DOHH2 (cell line): ENCODE results near the gene SLC7A7.
"Not testable (repeated sequence)": the region's sequence is repeated elsewhere in the genome, so short reads cannot be mapped to it uniquely, and the experiment has no call there.

Source experiments
- H3F3A ChIP-seq: fragments of 200-600 bp; sonication (generic), shearing (Covaris generic); 2 replicates; pipeline ENCODE4 v1.6.0; 2016; ENCODE audit warnings: antibody characterized with exemption, mild to moderate bottlenecking; ENCODE audit not compliant: control insufficient read depth, insufficient read depth
- H3K27ac ChIP-seq: fragments of 200-600 bp; sonication (generic); 2 replicates; pipeline ENCODE4 v1.5.1; 2014; ENCODE audit warnings: low read depth, mild to moderate bottlenecking, low read length, moderate library complexity
- H3K27me3 ChIP-seq: fragments of 200-600 bp; sonication (generic); 2 replicates; pipeline ENCODE4 v1.6.1; 2014; ENCODE audit warnings: mild to moderate bottlenecking, low read length, mixed read lengths; ENCODE audit not compliant: control insufficient read depth
- H3K36me3 ChIP-seq: fragments of 200-600 bp; sonication (generic); 2 replicates; pipeline ENCODE4 v1.6.1; 2014; ENCODE audit warnings: mild to moderate bottlenecking, low read length, moderate library complexity, mixed read lengths; ENCODE audit not compliant: control insufficient read depth
- H3K4me1 ChIP-seq: fragments of 200-600 bp; sonication (generic); 2 replicates; pipeline ENCODE4 v1.6.1; 2014; ENCODE audit warnings: mild to moderate bottlenecking, low read length, mixed read lengths; ENCODE audit not compliant: control insufficient read depth
- H3K4me2 ChIP-seq: fragments of 200-600 bp; sonication (generic); 2 replicates; pipeline ENCODE4 v1.6.0; 2014; ENCODE audit warnings: mild to moderate bottlenecking, low read length, moderate library complexity
- H3K4me3 ChIP-seq: fragments of 200-600 bp; sonication (generic); 2 replicates; pipeline ENCODE4 v1.5.1; 2014; ENCODE audit warnings: mild to moderate bottlenecking, low read length, mixed read lengths
- H3K79me2 ChIP-seq: fragments of 200-600 bp; sonication (generic); 2 replicates; pipeline ENCODE4 v1.6.1; 2014; ENCODE audit warnings: mild to moderate bottlenecking, low read length, mixed read lengths; ENCODE audit not compliant: control insufficient read depth
- H3K9me2 ChIP-seq: fragments of 200-600 bp; sonication (generic); replicated peaks from 2 replicates; pipeline ENCODE4 v1.6.1; 2014; ENCODE audit warnings: mild to moderate bottlenecking, low read length, mixed read lengths; ENCODE audit not compliant: control insufficient read depth
- H3K9me3 ChIP-seq: fragments of 200-600 bp; sonication (generic); 2 replicates; pipeline ENCODE4 v1.6.1; 2014; ENCODE audit warnings: antibody characterized with exemption, low read length, mixed read lengths; ENCODE audit not compliant: control insufficient read depth, insufficient read depth
- H4K20me1 ChIP-seq: fragments of 200-600 bp; sonication (generic); 2 replicates; pipeline ENCODE4 v1.6.0; 2014; ENCODE audit warnings: low read depth, mild to moderate bottlenecking, antibody characterized with exemption, low read length, moderate library complexity; ENCODE audit not compliant: control insufficient read depth, insufficient read depth
- EZH2phosphoT487 ChIP-seq: fragments of 200-600 bp; sonication (generic); IDR thresholded peaks from 2 replicates; pipeline ENCODE4 v1.6.1; 2017; ENCODE audit warnings: borderline replicate concordance, mild to moderate bottlenecking, antibody characterized with exemption, low read length, moderate library complexity, mixed read lengths
- TF ChIP-seq, protein P1 (sequence below): fragments of 200-600 bp; sonication (generic); IDR thresholded peaks from one replicate; pipeline ENCODE4 v1.5.1; 2014; ENCODE audit warnings: antibody characterized with exemption, mild to moderate bottlenecking, low read depth, low read length; ENCODE audit not compliant: poor library complexity, severe bottlenecking

SLC7A7 gene

DNA sequence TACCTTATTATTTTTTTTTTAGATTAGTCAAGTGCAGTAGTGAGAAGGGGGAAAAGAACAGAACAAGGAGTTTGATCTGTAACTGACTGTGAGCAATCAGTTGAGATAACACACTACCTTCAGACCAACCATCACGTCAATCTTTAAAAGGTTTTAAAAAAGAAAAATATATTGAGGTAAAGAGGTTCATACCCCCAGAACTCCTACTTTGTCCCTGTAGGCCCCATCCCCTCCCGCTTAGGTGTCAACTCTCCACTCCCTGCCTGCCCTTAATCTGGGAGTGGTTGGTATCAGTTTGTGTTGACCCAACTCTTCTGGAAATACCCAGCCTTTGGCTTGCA, 37.3 kb upstream of the SLC7A7 start:
- Histone ChIP-seq H4K20me1 (no peaks in the 10 kb centered on the region), H3K27ac (no peak overlapping the region), H3K4me2 (peak overlapping the region; percentile 73)

DNA sequence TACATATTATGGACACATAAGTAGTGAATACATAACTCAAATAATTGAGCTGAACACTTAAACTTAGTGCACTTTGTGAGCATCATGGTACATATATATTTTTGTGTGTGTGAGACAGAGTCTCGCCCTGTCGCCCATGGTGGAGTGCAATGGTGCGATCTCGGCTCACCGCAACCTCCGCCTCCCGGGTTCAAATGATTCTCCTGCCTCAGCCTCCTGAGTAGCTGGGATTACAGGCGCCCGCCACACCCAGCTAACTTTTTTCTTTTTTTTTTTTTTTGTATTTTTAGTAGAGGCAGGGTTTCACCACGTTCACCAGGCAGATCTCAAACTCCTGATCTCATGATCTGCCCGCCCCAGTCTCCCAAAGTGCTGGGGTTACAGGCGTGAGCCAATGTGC, 36.9 kb upstream of the SLC7A7 start:
- H3K79me2 ChIP-seq, H3K27me3 ChIP-seq, H4K20me1 ChIP-seq, H3K4me2 ChIP-seq, H3K27ac ChIP-seq, H3K4me3 ChIP-seq, H3K36me3 ChIP-seq, H3F3A ChIP-seq, H3K9me3 ChIP-seq, H3K9me2 ChIP-seq: not testable (repeated sequence)
- peaks cover 13% of the 10 kb centered on the region for H3K4me1 ChIP-seq

More for the DNA sequence above, 37.3 kb upstream of the SLC7A7 start:
- Histone ChIP-seq H3K9me2 (no peaks in the 10 kb centered on the region), H3K36me3 (no peaks in the 10 kb centered on the region), H3K4me1 (peaks cover 13% of the 10 kb centered on the region), H3K79me2 (no peaks in the 10 kb centered on the region), H3K27me3 (no peaks in the 10 kb centered on the region), H3K9me3 (no peaks in the 10 kb centered on the region), H3F3A (peaks cover 8% of the 10 kb centered on the region), H3K4me3 (peak overlapping the region; percentile 72; the same call in 1 of the 2 replicates)
- TF ChIP-seq EZH2phosphoT487, result no peak
- TF ChIP-seq, protein P1, sequence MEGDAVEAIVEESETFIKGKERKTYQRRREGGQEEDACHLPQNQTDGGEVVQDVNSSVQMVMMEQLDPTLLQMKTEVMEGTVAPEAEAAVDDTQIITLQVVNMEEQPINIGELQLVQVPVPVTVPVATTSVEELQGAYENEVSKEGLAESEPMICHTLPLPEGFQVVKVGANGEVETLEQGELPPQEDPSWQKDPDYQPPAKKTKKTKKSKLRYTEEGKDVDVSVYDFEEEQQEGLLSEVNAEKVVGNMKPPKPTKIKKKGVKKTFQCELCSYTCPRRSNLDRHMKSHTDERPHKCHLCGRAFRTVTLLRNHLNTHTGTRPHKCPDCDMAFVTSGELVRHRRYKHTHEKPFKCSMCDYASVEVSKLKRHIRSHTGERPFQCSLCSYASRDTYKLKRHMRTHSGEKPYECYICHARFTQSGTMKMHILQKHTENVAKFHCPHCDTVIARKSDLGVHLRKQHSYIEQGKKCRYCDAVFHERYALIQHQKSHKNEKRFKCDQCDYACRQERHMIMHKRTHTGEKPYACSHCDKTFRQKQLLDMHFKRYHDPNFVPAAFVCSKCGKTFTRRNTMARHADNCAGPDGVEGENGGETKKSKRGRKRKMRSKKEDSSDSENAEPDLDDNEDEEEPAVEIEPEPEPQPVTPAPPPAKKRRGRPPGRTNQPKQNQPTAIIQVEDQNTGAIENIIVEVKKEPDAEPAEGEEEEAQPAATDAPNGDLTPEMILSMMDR, result no peak

DNA sequence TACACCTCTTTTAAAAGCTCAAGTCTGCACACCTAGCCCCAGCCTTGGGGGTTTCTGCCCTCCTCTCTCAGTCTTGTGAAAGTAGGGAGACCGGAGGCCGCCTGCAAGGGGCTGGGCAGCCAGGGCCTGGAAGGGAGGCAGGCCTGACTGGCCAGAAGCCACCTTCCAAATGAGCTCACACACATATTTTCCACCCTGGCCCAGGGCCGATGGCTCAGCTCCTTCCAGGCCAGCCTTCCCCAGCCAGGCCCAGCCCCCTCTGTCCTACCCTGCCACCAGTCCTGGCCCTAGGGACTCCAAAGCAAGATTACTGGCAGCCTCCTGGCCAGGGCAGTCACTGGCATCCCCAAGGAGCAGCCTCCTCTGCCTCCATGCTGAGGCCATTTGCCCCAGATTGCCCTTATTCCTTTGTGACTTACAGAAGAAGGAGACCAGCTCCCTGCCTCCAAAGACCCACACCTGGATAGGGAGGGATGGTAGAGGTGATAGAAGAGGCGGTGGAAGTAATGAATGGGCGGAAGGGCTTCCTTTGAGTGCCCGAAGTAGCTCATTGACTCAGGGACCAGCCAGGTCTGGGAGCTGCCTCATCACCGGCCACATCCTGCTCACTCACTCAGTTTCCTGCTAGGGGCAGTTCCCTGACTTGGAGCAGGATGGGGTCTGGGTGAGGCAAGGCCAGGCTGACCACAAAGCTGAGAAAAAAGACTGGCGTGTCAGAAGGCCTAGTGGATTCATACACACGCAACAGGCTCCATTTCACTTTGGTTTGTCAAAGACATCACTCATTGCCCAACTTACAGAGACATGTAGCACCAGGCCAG, 35.9 kb upstream of the SLC7A7 start:
- no peak for TF ChIP-seq EZH2phosphoT487
- TF ChIP-seq, protein P1, result no peak
- Histone ChIP-seq H3K36me3 (no peaks in the 10 kb centered on the region), H3K27ac (no peak overlapping the region), H3K4me3 (no peak overlapping the region), H3K4me2 (no peak overlapping the region), H3F3A (peaks cover 8% of the 10 kb centered on the region), H3K9me3 (no peaks in the 10 kb centered on the region), H3K27me3 (no peaks in the 10 kb centered on the region), H3K9me2 (no peaks in the 10 kb centered on the region), H3K79me2 (no peaks in the 10 kb centered on the region), H4K20me1 (no peaks in the 10 kb centered on the region), H3K4me1 (peaks cover 13% of the 10 kb centered on the region)

DNA sequence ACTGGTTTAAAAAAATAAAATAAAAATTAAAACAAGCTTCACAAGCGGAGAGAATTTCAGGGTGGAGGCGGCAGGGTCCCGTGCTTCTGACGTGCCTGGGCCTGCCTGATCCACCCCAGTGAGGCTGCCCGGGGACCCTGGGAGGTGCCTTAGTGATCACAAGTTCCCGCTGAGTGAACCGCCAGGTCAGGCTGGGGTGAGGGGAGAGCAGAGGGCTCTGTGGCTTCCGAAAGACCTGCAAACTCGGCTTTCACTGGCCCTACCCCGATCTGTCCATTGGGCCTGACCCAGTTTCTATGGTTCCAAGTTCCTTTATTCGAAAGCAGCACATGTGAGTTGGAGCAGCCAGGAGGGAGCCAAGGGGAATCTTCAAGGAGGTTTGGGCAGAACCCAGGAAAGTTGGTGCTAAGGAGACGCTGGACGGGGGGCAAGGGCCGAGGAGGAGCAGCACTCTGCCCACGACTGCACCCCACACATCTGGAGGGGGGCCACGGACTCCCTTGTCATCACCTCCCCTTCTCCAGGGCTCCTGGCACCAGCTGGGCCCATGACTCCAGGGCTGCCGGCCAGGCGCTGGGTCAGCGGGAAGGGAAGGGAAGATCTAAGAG, 34.1 kb upstream of the SLC7A7 start:
- no peak overlapping the region for H3K4me3 ChIP-seq
- H3K27ac ChIP-seq, result no peak overlapping the region
- no peaks in the 10 kb centered on the region for H3K36me3 ChIP-seq
- H3K9me3 ChIP-seq, result no peaks in the 10 kb centered on the region
- peaks cover 13% of the 10 kb centered on the region for H3K4me1 ChIP-seq
- no peaks in the 10 kb centered on the region for H4K20me1 ChIP-seq
- no peak overlapping the region for H3K4me2 ChIP-seq
- no peaks in the 10 kb centered on the region for H3K79me2 ChIP-seq
- H3F3A ChIP-seq, result peaks cover 8% of the 10 kb centered on the region
- H3K9me2 ChIP-seq, result no peaks in the 10 kb centered on the region
- TF ChIP-seq, protein P1, result no peak
- TF ChIP-seq EZH2phosphoT487, result no peak
- no peaks in the 10 kb centered on the region for H3K27me3 ChIP-seq
